CD4-positive, alpha-beta T cell treated with Interleukin-2 at 100 ng/mL for 4 hours (primary cell): ENCODE data around the gene TRAPPC8.
"Not testable (repeated sequence)": the region's sequence is repeated elsewhere in the genome, so short reads cannot be mapped to it uniquely, and the experiment has no call there.

Experiments used
- DNase-seq: peaks from one replicate; pipeline ENCODE4 v3.0.0-alpha.2; 2020; ENCODE audit warnings: low spot score

TRAPPC8 gene

DNA sequence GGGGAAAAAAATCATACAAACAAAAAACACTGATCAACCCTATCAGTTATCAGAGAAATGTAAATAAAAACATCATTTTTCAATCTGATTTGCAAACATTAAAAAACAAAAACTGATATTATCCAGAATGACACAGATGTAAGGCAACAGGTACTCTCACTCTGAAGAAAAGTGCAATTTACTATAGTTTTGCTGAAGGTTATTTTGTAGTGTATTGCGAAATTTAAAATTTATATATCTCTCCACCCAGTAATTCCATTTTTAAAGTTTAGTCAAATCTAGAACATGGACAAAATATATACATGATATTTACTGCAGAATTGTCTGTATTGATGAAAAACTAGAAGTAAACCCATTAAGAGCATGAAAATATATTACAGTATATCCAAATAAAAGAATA is 79.8 kb downstream of the TRAPPC8 start:
- DNase-seq: no peak

DNA sequence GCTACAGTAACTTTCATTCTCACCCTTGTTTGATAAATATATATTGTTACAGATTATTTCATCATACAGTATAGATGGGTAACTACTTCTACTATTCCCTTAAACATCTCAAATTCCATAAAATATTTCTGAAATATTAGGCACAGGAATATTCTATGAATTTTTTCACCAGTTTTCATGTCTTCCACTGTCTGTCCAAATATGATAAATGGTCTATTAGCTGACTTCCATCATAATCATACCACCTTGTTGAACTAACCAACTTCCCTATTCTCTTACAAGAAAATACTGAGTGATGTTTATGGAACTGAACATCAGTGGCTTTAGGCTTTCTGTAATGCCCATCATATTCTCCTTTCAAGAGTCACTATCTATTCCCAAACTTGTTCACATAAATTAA is 82.4 kb downstream of the TRAPPC8 start:
- DNase-seq: no peak

DNA sequence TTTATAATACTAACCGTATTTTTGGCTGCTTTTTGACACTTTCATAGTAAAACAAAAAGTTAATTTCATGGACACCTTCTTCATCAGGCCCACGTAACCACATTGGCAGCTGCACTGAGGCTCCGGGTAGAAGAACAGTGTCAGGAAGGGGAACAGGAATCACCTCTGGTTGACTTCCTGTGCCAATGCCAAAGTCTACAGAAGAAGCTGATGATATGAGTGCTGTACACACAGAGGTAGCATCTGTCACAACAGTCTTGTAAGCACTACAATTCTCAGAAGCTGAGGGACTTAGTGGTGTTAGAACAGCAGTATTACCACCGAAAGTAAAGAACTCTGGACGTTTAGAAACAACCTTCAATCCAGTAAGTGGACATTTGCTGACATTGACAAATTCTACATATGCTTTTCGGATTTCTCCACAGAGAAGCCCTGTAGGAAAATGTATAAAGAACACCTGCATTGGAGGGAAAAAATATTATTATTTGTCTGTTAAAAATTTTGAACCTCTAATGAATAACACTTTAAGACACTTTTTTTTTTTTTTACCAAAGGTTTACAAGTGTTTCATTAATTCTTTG is 85.3 kb downstream of the TRAPPC8 start:
- no peak for DNase-seq

DNA sequence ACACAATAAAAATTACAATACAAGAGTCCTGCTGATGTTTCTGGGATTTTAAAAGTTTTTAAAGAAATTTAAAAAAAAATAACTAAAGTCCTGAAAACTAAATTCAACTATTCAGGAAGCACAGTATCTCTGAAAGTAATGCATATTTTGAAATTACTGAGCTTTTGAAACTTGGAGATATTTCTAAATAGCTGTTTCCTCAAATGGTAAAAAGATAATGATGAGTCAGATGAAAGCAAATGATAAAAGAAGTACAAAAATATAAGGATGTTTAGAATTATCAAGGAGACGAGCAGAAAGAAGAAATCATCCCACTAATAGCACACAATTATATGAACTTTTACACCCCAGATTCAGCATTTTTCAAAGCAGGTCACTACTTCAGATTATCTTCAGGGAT is 92.1 kb downstream of the TRAPPC8 start:
- DNase-seq: no peak

DNA sequence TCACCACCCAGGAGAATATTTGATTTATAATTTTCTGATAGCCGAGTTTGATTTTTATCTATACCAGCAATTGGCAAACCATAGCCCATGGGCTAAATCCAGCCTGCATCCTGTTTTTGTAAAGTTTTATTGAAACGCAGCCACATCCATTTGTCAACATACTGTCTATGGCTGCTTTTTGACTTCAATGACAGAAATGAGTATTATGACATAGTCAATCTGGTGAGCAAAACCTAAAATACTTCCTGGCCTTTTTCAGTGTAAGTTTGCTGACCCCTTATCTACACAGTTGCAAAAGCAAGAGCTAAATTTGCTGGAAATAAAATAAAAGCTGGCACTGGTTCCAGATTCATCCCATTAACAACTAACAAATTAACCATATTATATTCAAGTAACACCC is 102.4 kb downstream of the TRAPPC8 start:
- no peak for DNase-seq

DNA sequence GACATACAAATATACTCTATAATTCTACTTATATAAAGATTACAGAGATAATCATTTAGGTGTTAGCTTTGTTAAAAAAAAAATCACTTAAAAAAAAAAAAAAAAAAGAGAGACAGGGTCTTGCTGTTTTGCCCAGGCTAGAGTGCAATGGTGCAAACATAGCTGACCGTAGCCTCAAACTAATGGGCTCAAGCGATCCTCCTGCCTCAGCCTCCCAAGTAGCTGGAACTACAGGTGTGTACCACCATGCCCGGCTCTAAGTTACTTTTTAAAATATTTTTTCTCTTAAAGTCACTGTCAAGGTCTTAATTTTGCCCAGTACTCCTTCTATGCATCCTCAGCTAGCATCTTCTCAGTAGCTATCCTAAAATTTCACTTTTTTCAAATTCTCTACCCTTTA is 105.0 kb downstream of the TRAPPC8 start:
- DNase-seq: no peak

DNA sequence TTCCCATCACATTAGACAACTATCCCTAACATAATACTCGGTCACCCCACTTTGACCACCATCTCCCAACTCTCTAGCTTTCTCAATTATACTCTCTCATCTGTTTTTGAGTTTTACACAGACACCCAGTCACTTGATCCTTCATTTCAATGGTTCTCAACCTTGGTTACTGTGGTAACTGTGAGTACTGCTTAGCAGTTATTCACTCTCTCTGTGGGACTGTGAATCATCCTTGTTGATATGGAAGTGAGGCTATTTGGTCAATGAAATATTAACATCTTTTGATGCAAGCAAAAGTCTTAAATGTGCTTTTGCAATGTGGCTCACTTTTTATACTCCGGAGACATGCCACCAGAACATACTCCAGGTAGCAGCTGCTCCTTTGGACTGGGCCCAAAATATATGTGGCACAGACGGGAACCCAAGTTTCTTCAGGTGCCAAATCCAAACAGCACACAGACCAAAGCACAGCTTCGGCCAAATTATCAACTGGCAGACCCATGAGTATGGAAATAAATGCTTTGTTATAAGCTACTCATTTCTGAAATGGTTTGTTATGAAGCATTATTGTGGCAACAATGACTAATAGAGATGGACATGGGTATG is 107.3 kb downstream of the TRAPPC8 start:
- DNase-seq: no peak

DNA sequence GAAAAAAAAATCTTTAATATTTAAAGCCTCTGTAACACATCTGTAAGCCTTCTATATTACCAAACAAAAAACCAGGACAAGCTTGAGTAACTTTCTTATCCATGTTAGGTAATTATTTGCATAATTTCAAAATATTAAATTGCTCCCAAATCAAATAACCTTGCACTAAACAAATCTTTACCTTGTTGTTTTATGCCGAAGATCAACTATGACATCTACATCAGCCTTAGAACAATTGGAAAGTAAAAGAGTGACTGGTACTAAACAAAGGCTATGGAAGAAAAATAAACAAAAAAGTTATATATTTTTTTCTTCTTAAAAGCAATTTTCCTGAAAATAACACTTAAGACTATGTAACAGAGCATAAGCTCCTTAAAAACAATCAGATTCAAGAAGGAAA is 111.0 kb downstream of the TRAPPC8 start:
- DNase-seq: no peak

DNA sequence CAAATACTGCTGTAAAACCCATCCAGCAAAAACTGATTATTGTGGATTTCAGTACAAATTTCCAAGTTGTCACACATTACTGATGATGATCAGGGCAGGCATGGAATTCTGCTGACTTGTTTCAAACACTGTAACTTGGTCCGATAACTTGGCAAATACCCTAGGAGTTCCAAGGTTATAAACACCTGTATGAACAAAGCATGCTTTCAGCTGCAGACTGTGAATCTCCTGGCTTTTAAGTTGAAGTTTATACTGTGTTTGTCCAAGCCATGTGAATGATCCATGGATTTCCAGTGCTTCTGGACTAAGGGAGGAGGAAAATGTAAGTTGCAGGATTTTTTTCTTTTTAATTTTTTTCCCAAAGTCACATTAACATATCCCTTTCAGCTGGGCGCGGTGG is 112.2 kb downstream of the TRAPPC8 start:
- no peak for DNase-seq

DNA sequence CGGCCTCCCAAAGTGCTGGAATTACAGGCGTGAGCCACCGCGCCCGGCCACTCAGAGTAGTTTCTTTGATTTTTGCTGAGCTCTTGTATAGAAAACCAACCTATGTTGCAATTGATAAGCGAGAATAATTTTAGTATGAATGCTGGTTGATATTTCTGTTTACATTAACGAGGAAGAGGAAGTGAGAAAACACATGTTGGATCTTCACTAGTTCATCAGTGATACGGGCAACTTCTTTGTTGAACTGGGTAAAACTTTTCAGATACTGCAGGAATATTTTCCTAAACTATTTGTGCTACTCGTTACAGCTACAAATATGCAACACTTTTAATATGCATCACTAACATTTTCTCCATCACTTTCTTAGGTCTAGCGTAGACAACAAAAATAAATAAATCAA is 114.3 kb downstream of the TRAPPC8 start:
- DNase-seq: no peak

DNA sequence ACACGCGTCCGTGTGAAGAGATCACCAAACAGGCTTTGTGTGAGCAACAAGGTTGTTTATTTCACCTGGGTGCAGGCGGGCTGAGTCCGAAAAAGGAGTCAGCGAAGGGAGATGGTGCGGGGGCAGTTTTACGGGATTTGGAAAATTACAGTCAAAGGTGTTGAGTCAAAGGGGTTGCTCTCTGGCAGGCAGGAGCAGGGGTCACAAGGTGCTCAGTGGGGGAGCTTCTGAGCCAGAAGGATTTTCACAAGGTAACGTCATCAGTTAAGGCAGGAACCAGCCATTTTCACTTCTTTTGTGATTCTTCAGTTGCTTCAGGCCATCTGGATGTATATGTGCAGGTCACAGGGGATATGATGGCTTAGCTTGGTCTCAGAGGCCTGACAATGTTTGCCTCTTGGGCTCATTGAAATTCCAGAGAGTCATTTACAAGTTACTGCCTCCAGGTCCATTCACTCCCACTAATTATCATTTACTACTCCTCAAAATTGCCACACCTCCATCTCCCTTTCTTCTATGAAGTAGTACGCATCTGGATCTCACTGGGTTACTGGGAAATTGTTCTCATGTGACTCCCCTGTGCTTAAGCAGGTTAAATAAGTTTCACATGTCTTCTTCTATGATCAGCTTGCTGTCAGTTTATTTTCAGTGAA is 116.1 kb downstream of the TRAPPC8 start:
- DNase-seq: not testable (repeated sequence)

DNA sequence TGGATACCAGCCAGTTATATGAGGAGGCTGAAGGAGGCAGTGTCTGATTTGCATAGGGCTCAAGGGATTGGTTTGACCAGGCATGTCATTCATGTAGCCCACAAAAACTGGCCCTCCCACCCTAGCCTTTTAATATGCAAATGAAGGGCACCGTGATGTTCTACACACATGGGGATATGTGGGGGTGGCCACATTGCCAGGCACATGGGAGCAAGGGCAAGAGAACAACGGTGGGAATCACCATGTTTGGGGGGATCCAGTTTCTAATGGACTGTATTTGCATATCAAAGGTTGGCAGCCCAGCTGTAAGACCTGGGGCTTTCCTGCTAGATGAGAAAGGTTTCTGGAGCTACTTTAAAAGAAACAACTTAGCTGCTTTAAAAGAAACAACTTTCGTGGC is 117.2 kb downstream of the TRAPPC8 start:
- no peak for DNase-seq

DNA sequence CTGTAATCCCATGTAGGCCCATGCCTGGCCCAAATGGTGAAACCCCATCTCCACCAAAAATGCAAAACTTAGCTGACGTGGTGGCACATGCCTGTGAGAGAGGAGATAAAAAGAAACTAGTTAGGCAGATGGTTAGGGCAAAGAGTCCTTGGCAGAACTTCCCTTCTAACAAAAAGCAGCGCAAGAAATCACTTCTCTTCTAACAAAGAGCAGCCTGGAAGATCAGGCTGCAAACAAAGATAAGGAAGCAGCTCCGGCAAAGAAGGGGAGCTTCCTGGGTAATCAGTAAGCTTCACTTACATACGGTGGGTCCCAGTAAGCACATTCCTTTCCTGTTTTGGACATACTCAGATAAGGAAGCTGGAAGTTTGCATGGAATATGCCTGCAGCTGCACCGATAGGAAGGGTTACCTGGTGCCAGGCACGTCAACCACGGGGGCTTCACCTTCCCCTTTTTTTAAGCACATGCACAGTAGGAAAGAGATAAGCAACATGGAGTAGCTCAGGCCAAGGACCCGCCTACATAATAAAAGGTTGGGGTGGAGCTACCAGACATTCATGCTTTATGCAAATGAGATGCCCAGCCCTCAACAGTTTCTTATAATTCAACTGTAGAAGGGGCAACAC is 121.3 kb downstream of the TRAPPC8 start:
- DNase-seq: no peak

DNA sequence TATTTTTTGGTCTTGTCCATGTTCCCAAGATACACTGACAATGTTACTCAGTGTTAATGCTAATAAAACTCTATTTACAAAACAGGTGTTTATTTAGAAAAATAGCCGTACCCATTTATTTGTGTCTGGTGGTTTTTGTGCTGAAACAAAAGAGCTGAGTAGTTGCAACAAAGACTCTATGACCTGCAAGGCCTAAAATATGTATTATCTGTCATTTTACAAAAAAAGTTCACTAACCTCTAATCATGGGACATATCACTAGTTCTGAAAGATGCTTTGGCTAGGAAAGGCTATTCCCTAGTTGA is 123.1 kb downstream of the TRAPPC8 start:
- no peak for DNase-seq

DNA sequence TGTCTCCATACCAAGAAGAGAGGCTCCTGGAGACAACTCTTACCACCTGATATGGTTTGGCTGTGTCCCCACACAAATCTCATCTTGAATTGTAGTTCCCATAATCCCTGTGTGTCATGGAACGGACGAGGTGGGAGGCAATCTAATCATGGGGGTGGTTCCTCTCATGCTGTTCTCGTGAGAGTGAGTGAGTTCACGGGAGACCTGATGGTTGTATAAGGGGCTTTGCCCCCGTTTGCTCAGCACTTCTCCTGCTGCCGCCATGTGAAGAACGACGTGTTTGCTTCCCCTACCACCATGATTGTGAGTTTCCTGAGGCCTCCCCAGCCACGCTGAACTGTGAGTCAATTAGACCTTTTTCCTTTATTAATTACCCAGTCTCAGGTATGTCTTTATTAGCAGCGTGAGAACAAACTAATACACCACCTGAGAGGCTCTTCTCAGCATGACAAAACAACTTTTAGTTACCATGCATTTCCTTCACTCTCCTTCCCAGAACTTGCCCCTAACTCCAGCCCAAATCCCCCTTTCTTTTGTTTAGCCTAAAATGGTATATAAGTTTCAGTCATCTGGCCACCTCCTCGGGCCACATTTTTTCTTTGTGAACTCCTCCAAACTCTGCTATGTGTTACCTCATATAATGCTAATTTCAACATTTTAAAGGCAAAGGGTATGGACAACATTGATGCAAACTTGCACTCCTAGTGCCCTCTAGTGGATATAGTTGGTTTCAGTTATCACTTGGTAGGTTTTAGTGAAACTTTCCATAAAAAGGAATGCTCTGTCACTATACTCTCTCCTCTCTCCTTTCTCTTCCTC is 123.6 kb downstream of the TRAPPC8 start:
- DNase-seq: peak; percentile 45

DNA sequence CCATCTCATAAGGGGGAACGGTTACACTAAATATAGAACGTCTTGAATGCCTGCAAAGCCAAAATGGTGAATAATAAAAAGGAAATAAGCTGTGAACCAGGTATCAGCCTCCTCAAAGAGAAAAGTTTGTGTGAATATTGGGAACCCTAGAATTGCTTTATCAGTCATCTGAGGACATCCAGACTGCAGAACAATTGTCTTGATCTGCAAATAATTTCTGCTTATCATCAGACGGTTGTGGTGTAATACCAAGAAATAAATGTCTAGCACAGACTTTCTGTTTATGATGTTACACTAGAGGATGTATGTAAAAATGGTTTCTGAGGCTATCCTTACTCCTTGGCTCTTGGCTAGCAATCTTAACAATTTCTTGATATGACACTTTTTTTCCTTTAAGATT is 128.8 kb downstream of the TRAPPC8 start:
- no peak for DNase-seq

DNA sequence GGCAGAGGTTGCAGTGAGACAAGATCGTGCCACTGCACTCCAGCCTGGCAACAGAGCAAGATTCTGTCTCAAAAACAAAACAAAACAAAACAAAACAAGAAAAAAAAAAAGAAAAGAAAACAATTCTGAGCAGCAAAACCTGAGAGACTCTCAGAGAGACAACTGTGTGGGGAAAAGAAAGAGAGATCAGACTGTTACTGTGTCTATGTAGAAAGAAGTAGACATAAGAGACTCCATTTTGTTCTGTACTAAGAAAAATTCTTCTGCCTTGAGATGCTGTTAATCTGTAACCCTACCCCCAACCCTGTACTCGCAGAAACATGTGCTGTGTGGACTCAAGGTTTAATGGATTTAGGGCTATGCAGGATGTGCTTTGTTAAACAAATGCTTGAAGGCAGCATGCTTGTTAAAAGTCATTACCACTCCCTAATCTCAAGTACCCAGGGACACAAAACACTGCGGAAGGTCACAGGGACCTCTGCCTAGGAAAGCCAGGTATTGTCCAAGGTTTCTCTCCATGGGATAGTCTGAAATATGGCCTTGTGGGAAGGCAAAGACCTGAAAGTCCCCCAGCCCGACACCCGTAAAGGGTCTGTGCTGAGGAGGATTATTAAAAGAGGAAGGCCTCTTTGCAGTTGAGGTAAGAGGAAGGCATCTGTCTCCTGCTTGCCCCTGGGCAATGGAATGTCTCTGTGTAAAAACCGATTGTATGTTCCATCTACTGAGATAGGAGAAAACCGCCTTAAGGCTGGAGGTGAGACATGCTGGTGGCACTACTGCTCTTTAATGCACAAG is 132.4 kb downstream of the TRAPPC8 start:
- DNase-seq: not testable (repeated sequence)

DNA sequence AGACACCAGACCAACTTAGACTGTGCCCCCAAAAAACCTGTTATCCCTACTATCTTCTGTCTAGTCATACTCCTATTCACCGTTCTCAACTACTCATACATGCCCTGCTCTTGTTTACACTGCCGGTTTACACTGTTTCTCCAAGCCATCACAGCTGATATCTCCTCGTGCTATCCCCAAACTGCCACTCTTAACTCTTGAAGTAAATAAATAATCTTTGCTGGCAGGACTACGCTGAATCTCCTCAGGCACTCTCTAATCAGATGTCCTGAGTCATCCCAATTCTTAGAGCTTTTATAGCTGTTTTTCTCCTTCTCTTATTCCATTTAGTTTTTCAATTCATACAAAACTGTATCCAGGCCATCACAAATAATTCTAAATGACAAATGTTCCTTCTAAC is 133.9 kb downstream of the TRAPPC8 start:
- not testable (repeated sequence) for DNase-seq

DNA sequence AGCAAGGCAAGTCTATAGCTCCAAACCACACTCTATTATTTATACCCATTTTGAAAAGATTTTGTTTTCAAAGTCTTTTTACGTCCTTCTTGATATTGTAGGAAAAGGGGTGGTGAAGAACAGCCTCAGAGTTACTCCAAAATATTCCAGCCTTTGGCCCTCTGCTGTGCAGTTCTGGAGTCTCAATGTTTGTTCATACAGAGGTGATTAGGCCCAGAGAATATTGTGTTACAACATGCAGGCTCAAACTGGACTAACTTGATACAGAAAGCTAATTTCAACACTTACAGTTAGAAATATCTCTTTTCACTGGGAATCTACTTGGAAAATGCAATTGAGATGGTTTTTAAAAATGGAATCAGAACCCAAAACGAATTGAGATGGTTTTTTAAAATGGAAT is 141.8 kb downstream of the TRAPPC8 start:
- no peak for DNase-seq

DNA sequence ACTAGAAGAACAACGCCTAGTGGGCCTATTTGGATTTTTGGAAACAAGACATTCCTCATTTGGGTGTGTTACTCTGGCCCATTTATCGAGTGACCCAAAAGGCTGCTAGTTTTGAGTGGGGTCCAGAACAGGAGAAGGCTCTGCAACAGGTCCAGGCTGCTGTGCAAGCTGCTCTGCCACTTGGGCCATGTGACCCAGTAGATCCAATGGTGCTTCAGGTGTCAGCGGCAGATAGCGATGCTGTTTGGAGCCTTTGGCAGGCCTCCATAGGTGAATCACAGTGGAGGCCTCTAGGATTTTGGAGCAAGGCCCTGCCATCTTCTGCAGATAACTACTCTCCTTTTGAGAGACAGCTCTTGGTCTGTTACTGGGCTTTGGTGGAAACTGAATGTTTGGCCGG is 143.7 kb downstream of the TRAPPC8 start:
- DNase-seq: not testable (repeated sequence)

DNA sequence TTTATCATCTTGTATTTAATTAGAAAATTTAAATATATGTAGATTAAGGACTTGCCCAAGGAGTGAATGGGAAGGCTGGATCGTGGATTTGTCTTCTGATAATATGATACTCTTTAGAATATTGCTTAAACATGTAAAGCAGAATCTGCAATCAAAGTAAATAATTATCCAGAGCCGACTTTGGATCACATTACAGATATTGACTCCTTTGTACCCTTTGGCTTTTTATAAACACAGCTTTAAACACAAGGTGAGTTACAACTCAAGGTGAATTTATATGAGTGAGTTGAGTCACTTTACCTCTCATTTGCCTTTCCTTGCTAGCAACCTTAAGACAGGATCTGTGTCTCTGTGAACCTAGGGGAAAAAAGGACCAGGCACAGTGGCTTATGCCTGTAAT is 144.5 kb downstream of the TRAPPC8 start:
- no peak for DNase-seq

DNA sequence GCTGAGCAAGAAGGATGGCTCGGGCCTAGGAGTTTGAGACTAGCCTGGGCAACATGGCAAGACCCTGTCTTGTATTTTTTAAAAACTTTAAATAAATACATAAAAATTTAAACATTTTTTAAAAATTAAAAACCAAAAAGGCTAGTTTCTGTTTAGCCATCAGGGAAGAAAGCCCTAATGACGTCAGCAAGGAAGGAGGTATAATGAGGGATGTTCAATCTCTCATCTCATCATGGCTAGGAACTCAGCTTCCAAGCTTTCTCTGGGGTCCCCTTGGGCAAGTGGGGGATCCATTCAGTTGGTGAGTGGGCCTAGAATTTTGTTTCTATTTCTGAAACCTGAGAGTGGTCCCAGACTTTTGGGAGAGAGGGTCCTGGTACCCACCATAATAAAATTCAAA is 147.2 kb downstream of the TRAPPC8 start:
- no peak for DNase-seq
